Medulla oblongata (tissue), 1 donor: ENCODE measurements around the gene DACH1.

Experiments
- DNase-seq: peaks from one replicate; pipeline ENCODE4 v3.0.0-alpha.2; 2015; ENCODE audit errors: extremely low spot score

DACH1 gene

DNA sequence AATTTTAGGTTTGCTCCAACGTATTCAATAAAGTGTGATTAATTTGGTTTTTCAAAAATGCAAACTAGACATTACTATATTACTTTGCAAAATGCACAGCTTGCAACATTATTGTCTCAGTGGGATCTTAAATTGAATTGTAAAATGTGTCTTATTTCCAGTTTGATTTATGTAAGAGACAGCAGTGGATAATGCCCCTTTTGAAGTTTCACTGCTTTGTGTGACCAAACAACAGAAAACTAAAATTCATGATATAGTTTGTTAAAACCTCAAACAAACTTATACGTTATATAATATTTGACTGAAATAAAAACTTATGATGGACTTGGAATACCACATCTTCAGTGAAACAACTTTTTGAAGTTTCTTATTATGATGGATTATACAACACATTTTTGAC lies 279.8 kb downstream of the DACH1 start:
- DNase-seq = no peak

DNA sequence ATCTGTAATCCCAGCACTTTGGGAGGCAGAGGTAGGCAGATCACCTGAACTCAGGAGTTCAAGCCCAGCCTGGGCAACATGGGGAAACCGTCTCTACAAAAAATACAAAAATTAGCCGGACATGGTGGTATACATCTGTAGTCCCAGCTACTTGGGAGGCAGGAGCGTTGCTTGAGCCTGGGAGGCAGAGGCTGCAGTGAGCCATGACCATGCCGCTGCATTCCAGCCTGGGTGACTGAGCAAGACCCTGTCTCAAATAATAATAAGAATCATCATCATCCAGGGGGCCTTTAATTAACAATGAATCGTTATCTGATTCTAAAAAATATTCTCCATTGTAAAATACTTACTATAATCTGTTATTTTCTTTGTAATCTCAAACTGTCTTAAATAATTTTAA lies 283.4 kb downstream of the DACH1 start:
- DNase-seq = no peak

DNA sequence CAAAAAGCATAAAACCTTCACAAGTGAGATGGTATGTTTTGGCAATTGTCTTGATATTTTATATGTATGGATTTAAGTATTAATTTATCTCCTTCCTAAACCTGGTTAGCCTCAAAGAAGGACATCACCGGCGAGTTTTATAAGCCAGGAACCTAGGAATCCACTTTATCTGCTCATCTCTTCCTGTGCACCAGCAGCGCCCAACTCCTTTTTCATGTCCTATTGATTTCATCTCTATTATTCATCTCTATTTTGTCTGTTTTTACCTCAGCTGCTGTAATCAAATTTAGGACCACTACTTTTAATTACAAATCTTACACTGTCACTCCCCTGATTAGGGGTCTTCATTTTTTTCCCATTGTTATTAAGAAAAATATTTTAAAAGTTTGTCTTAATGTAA lies 286.4 kb downstream of the DACH1 start:
- DNase-seq = no peak

DNA sequence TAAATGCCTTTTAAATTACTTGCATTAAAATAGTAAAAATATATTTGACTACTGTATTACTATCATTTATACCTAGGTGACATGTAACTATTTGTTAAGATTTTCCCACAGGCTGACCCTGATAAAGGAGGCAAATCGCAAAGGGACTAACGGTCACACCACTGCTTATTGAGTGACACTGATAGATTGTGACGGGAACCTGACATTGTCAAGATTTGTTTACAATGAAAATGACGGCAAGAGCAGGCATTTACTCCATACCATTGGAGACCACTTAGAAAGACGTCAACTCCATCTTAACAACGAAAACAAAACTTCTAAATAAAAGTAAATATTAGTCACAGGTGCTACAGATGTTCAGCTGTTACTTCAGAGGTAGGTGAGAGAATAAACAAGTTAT lies 289.0 kb downstream of the DACH1 start:
- no peak for DNase-seq

DNA sequence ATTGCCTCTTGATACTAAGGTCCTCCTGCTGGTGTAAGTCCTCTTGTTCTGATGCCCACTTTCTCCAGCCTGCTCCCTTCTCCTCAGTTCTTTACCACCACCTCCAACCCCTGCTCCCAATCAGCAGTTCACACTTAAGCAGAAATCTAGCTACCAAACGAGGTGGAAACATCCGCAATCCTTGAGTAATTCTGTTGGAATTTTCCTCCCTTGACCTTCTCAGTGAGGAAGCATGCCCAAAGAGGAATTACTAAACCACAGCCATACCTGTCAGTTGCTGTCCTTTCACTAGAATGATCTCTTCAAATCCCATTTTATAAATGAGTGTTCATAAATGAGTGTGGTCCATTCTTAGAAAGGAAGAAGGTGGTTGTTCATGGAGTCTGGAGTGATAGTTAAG lies 289.9 kb downstream of the DACH1 start:
- DNase-seq = no peak

DNA sequence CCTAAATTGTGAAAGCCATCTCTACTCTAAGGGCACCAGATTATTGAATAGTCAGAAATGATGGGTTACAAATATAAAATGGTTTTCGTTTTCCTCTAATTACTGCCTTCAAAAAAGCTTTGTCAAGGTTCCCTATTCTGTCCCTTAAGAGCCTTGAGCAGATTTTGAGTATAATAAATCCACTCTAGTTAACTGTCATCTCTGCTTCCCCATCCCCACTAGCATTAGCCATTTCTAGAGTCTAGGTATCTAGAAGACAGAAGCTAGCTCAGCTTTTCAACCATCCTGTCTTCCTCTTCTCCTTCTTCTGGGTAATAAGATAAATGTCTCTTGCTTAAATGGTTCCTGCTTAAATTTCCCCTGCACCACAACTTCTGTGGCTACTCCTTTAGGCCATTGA lies 290.4 kb downstream of the DACH1 start:
- DNase-seq = no peak

DNA sequence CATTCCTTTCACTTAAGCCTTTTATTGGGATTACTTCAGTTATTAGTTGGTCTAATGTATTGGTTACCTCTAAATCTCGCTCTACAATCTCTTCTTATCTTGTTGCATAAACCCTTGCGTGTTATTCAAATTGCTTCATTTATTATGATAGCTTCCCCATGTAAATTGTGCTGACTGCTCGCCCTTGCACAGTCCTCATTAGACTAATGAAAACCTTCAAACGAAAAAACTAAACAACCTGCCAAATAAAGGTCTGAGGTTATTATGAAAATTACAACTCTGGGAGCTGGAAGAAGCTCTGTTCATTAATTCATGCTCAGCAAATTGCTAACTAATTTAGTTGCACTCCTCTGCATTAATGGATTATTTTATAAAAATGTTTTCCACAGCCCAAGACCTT lies 320.1 kb downstream of the DACH1 start:
- no peak for DNase-seq

DNA sequence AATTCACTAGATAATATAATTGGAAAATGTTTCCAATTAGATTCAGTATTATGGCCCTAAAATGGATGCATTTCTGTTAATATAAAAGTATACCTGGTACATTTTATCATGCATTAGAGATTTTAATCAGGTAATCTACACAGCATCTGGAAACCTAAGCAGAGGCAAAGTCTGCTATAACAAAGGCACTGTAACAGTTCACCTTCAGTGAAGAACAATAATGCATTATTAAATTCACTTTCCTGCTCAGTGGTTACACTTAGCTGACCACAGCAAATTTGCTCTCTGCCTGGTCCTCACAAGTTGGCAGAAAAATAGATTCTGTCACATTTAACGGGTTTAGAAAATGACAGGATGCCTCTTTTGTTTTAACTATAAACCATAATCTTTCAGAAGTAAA lies 326.9 kb downstream of the DACH1 start:
- DNase-seq = no peak

DNA sequence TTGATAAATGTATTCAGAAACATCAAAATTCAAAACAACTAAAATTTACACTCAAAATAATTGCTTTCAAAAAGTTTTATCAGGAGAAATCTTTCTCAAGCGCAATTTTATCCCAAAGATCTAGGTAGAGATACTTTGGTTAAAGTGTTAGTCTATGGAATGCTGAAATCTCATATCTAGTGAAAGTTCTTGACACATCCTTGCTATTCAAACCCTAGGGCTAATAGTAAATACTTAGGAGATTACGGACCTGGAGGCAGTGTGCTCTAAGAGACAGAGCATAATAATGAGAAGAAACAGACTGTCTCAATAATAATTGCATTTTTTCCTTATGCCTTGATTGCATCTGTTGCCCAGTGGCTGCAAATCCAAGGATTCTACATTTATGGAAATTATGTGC lies 330.8 kb downstream of the DACH1 start:
- DNase-seq = no peak

DNA sequence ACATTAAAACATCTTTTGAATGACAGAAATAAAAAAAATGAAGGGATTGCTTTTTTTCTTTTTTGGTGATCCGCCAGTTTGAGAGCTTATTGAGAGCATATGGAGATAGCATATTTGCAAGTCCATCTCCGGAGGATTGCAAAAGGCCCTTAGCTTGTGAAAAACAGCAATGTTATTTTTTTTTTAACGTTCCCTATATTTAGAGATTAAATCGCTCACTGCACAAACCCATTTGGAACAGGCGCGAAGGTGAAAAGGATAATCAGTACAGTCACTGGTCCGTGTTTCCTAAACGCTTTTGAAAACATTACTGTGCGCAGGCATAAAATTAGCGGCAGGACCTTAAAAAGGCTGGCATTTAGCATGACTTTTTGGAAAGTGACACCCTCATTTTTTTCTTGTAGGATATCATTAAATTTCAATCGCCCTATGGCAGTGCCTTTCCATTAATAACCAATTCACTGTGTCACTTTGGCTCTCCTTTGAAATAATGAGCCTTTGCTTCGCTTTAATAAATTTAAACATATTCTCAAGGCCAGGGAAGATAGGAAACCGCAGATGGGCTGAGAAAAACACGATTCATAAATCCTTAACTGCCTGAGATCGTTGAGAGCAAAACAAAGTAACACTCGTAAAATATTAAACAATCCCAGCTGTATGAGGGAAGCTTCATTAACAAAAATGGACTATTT lies 342.2 kb downstream of the DACH1 start:
- no peak for DNase-seq

DNA sequence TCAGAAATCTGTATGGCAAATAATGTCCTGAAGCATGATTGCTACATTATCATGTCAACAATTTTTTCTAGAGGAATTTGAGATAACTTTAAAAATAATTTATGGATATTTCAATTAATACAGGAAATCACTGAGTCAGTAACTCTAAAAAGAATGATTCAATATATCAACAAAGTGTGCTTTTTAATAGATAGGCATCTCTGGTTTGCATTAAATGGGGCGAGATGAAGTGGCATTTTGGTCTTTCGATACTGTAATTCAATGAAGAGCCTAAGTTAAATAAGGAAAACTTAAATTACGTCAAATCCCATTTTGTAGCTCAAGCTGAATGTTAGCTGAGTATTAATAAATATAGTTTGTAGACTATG lies 342.8 kb downstream of the DACH1 start:
- DNase-seq = no peak

DNA sequence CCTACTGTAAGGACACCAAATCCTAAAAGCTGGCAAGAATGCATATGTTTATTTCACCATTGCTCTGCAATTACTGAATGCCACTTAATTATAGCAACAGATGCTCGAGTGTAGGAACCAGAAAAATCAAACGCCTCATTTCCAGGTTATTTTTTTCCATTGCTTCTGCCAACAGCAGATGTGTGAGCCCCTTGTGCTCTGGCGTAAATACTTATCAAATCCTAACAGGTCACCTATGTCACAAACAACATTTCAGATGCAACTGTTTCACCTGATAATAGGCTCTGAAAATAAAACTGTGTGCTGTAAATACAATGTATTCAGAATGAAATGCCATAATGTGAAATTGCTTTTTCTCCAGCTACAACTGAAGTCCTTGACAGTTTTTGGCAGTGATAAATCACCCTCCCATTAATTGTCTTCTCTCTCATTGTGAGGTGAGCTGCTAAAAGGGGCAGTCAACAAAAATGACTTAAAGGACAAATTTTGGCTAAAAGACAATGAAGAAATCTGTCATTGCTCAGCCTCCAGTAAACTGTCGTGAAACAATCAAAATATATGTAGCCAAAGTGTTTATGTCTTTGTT lies 344.0 kb downstream of the DACH1 start:
- no peak for DNase-seq

DNA sequence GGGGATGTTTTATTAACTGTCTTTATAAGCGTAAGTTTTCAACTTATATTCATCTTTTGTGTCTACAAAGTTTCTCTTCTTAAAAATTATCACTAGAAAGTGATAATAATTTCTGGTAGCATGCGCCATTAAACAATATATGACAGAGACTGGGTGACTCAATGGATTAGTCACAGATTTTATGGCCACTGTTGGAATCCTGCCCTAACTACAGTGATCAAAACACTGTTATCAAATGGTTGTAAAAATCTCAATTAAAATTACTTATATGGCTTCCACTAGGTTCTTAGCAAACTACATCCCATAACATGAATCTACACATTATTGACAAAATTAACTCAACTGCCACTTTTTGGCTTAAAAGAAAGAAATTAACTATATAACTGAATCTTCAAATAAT lies 350.0 kb downstream of the DACH1 start:
- DNase-seq = no peak

DNA sequence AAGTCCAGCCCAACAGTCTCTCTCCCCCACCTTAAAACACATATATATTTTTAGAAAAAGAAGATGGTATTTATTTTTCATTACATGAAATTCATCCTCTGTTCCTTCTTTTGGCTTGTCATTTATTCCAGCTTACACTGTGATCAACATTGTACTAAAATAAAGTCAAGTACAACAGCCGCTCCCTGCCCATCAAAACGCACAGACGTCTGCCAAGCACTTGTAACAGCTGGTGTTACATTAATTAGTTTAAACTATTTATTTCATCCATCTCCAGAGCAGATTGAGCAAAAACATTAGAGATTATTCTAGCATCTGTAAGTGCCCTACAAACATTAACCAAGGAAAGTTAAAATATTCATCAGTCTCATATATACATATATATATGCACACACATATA lies 350.5 kb downstream of the DACH1 start:
- no peak for DNase-seq

DNA sequence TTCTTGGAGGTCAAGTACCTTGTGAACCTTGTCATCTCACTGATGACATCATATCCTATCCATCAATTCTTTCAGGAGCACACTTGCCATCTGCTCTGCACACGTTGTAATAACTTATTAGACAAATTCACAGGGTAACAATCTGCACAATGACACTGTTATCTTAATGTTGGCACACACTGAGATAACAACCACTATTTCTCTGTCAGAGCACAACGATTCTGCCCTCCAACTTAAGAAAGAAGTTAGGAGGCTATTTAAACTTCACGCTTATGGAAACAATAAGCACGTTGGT lies 351.3 kb downstream of the DACH1 start:
- DNase-seq = no peak

DNA sequence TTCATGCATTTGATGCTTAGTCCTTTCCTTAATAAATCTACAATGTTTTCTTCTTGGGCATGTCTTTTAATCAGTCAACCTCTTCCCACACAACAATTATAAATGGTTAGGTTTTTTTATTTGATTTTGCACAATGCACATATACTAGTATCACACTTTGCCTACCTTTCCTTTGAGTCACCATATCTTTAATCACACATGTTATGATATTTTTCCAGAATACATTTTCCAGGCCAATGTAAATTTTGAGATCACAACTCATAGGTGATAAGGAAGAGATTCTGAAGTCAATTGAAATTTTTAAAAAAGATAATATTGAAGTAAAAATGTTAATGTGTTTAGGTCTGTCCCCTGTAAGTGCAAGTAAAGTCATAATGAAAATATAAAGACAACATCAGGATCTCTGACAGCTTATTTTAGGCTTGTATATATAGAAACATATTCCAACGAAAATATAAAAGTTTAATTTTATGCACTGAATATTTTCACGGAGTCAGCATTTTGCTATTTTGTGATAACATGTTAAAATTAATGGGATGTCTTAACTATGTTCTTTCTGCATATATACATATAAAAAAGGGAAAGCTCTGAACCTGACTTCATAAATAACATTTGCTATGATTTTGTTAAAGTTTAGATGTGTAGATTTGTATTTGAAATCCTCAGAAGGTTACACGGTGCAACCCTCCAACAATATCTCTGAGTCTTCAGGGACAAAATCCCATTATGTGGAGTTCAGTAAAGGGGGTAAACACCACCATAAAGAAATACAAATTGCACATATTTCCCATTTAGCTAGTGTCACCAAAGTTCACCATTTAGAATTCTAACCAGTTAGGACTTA lies 351.9 kb downstream of the DACH1 start:
- DNase-seq = no peak

DNA sequence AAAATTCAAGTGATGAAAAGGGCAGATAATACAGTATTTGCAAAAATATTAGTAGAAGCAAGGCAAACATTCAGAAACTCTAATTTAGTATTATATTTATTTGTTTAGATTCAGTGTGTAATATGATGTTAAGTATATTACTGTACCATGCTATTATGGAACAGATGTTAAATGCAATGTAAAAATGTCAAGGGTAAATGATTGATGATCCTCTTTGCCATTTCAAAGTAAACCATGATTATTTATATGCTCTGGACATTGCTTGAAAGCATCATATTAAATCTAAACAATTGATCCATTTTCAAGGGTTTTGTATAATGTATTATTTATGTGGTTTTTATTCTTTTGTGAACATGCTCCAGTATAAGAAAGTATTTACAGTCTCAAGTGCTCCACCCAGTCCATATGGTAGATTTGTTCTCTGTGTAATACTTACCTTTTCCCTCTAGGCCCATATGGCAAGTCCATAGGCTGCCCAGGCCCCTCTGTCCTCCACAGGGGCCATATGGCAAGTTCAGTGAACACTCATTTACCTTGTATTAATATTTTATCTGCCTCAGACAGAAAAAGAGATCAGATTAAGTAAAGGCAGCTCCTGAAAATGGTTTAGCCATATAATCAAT lies 353.5 kb downstream of the DACH1 start:
- no peak for DNase-seq

DNA sequence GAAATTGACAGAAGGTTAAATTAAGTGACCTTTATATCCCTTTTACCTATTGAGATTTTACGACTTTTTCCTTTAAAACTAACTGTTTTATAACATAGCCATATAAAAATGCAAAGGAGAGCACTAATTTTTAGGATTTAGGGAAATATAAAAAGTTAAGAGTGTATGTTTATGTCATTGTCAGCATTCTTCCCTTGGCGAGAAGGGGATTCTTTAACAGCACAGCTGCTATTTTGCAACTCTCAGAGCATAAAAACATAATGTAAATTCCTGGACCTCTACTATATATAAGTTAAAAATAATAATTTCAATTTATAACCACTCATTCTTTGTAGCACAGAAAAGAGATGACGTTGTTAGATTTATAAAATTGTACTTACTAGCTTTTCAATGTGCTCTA lies 363.2 kb downstream of the DACH1 start:
- no peak for DNase-seq

DNA sequence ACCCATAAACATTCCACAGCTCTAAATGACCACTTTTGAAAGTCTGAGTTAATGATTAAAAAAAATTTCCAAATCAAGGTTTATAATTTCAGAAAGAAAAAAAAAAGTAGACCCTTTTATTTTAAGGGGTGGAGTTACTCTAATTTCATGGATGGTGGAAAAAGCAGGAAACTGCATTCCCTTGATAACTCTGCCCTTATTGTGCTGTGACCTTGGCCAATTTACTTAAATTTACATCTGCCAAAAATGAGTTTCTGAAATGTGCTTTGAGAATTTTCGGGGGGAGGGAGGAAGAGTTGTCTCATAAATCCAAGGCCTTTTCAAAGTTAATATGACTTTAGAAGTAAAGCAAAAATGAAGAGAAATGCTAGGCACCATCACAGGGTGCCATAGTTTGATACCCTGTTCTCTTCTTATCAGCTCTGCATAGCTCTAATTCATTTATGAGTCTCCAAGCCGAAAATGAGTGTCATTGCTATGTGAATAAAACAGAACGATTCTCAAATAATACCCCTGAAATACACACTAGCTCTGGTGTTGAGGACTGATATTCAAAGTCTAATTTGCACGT lies 367.0 kb downstream of the DACH1 start:
- no peak for DNase-seq

DNA sequence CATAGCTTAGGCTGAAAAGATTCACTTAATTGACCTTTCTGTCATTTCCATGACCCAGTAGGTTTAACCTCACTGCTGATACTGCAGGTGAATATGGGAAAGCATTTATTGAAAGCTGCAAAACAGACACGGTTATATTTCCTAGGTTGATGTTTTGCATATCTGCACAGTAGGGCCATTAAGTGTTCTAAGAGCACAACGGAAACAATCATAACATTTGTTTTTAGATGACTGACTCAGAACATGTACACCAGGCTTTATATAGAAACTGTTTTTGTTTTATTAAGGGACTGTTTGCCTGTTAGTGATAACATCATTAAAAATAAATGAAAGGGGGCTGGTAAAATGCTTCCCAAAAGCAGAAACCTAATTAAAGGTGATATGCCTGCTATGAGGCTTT lies 367.8 kb downstream of the DACH1 start:
- DNase-seq = no peak

DNA sequence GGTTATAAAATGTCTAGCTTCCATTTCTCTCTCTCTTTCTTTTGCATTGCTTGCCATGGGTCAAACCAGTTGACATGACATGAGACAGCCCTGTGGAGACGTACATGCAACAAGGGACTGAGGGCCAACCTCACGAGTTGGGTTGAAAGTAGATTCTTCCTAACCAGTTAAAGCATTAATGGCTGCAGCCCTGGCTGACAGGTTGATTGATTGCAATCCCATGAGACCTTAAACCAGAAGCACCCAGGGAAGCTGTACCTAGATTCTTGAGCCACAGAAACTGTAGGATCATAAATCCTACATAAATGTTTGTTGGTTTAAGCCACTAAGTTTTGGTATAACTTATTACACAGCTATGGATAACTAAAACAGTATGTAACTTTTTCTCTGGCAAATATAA lies 373.8 kb downstream of the DACH1 start:
- DNase-seq = no peak

DNA sequence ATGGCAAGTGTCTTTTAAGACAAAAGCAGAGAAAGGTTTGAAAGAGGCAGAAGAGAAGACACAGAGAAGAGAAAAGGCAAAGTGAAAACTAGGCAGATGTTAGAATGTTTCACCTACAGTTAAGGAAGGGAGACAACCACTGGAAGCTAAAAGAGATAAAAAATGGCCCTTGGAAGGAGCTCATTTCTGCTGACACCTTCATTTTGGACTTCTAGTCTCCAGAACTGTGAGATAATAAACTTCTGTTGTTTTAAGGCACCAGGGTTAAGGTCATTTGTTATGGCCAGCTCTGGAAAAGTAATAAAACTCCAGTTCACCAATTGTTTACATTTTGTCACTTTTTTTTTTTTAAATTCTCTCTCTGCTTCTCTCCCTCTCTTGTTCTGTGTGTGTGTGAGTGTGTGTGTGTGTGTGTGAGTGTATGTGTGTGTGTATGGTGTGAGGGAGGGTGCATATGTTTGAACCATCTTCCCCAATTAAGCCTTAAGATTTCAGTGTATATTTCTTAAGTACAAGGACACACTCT lies 374.6 kb downstream of the DACH1 start:
- DNase-seq = no peak
